Panc1 (cell line): ENCODE data around the gene GRAMD4.

Experiments used
- CTCF ChIP-seq: fragments of 450-650 bp; IDR thresholded peaks from 2 replicates; pipeline ENCODE4 v1.5.1; 2017; ENCODE audit warnings: mild to moderate bottlenecking
- POLR2AphosphoS5 ChIP-seq: IDR thresholded peaks from 2 replicates; pipeline ENCODE4 v1.6.1; 2012; ENCODE audit warnings: mild to moderate bottlenecking, low read depth, low read length, moderate library complexity
- REST ChIP-seq, 2 experiments: IDR thresholded peaks; 2 replicates each; pipeline ENCODE4 v1.6.1; 2011 to 2012; ENCODE audit warnings: low read depth in 2 of 2, control low read depth in 1 of 2, low read length in 1 of 2, mild to moderate bottlenecking in 1 of 2, moderate library complexity in 1 of 2; ENCODE audit not compliant: insufficient read depth in 1 of 2
- SIN3A ChIP-seq: IDR thresholded peaks from 2 replicates; pipeline ENCODE4 v1.6.1; 2012; ENCODE audit warnings: low read depth, mild to moderate bottlenecking, low read length, moderate library complexity, borderline replicate concordance; ENCODE audit not compliant: insufficient read depth
- TCF7L2 ChIP-seq: IDR thresholded peaks from 2 replicates; pipeline ENCODE4 v1.6.1; 2011; ENCODE audit warnings: mild to moderate bottlenecking, low read depth, low read length, inconsistent platforms

DNA sequence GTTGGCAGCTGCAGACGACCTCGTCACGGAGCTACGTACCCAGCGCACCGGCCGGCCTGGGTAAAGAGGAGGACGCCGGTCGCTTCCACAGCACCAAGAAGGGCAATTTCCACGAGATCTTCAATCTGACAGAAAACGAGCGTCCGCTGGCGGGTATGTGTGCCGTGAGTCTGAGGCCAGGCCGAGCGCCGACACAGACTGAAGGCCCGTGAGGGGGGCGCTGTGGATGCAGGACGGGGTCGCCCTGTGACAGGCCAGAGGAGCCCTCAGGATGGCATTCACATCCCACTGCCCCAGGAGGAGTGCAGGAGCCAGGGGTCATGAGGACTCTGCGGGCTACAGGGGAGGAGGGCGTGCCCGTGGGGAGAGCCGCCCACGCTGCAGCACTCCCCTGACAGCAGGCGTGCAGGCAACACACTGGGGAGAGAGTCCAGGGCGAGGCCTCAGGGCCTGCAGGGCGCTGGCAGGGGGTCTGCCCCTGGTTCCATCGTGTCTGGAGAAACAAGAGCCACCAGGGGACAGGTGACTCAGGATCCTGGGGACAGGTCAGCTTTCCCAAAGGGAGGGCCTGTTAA lies 53.6 kb downstream of the GRAMD4 start:
- TF ChIP-seq CTCF, result no peak
- TF ChIP-seq POLR2AphosphoS5, result no peak
- no peak for TF ChIP-seq REST (IDR thresholded peaks at IDR 0.05; ENCODE audit: insufficient read depth in 1 of 2, low read depth in 2 of 2, low read length in 1 of 2)
- no peak for TF ChIP-seq SIN3A
- no peak for TF ChIP-seq TCF7L2
